ENCODE data around the gene MYOM3. TPM values are rescaled to one million over a fixed set of nuclear protein-coding genes. Genes with fewer than 3 reads are reported as not detected.

Gene MYOM3
- total RNA-seq, 1 donor from 2014 or later: 0.69 TPM

DNA sequence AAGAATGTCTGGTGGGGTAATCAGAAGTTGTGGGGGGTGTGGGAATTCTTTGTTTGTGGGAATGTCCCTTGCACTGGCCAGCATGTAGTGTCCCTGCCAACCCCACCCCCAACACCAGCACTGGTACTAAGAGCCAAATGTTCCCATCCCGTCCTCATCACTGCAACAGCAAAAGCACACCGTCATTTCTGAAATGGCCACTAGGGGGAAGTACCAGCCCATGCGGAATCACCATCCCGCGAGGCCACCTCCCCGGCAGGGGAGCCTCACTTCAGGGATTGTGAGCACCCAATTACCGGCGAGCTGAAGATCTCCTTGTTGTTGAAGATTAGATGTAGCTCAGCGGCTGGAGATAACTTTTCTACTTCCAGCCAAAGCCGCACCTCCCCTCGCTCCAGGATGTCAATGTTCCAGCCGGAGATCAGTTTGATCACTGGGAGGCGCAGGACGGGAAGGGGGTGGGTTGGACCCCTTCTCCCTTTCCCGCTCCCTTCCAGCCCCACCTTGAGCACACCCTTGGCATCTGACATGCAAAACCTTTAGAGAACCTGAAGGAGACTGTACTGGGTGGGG lies 41.0 kb downstream of the MYOM3 start:
- intact Hi-C loops (cut with DNase I): no loop called here
- Histone ChIP-seq H3K4me1 (peaks cover 6% of the 10 kb centered on the region), H3K27ac (no peak overlapping the region), H3K36me3 (no peaks in the 10 kb centered on the region), H3K27me3 (no peaks in the 10 kb centered on the region), H3K9me3 (no peaks in the 10 kb centered on the region), H3K4me3 (no peak overlapping the region)
- ATAC-seq (peak; percentile 95), DNase-seq (peak; percentile 82)
- TF ChIP-seq CTCF (IDR thresholded peaks at IDR 0.05): peak; percentile 89

DNA sequence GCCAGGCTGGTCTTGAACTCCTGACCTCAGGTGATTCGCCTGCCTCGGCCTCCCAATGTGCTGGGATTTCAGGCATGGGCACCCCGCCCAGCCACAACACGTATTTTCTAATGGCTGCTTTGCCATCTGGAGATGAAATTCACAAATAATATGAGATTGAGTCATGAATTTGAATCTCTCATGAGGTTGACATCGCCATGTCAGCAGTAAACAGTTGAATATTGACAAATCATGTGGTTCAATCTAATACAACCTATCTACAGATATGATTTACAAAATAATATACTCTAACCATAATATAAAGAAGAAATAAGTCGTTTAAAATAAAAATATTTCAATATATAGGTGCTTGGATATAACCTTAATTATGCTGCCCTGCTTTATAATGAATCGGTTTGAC lies 42.1 kb downstream of the MYOM3 start:
- DNase-seq: no peak
- no peaks in the 10 kb centered on the region for H3K36me3 ChIP-seq

DNA sequence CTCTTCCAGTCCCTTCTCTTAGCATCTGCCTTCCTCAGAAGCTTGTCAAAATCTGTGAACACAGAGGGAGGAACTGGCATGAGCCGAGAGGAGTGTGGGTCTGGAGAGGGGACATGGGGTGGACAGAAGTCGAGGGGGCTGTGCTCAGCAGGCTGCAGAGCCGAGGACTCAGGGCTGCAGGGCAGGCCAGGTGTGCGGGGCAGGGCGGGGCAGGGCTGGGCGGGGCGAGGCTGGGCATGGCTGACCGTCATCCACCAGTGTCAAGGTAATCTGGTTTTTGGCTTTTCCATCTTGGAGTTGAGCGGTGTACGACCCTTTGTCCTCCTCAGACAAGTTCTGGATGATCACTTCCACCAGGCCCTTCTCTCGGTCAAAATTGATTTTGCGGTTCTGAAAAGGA lies 44.0 kb downstream of the MYOM3 start:
- Histone ChIP-seq H3K36me3 (no peaks in the 10 kb centered on the region), H3K27ac (no peak overlapping the region), H3K9me3 (no peaks in the 10 kb centered on the region), H3K4me3 (no peak overlapping the region), H3K27me3 (no peaks in the 10 kb centered on the region), H3K4me1 (peaks cover 6% of the 10 kb centered on the region)
- no peak for ATAC-seq
- no peak for DNase-seq
- intact Hi-C loops (cut with DNase I): no loop called here
- no peak for TF ChIP-seq CTCF (IDR thresholded peaks at IDR 0.05)

More for the DNA sequence above, 42.1 kb downstream of the MYOM3 start:
- no peak overlapping the region for H3K4me3 ChIP-seq
- H3K27ac ChIP-seq: no peak overlapping the region
- intact Hi-C loops (cut with DNase I): no loop called here
- ATAC-seq: no peak
- peaks cover 6% of the 10 kb centered on the region for H3K4me1 ChIP-seq
- no peaks in the 10 kb centered on the region for H3K27me3 ChIP-seq
- TF ChIP-seq CTCF (IDR thresholded peaks at IDR 0.05): no peak
- H3K9me3 ChIP-seq: no peaks in the 10 kb centered on the region

- DNase-seq (no peak), ATAC-seq (no peak)
- Histone ChIP-seq H3K36me3 (no peaks in the 10 kb centered on the region), H3K27ac (no peak overlapping the region), H3K9me3 (no peaks in the 10 kb centered on the region), H3K27me3 (no peaks in the 10 kb centered on the region), H3K4me3 (no peak overlapping the region), H3K4me1 (no peaks in the 10 kb centered on the region)
- intact Hi-C loops (cut with DNase I): no loop called here
- TF ChIP-seq CTCF (IDR thresholded peaks at IDR 0.05): no peak
Measured at GRCh38 chr1:24065304-24065703, 46.6 kb downstream of the MYOM3 start.

- H3K27ac ChIP-seq: no peak overlapping the region
- ATAC-seq: no peak
- H3K27me3 ChIP-seq: no peaks in the 10 kb centered on the region
- no peak for TF ChIP-seq CTCF (IDR thresholded peaks at IDR 0.05)
- H3K4me1 ChIP-seq: no peaks in the 10 kb centered on the region
- H3K9me3 ChIP-seq: no peaks in the 10 kb centered on the region
- DNase-seq: peak; percentile 2
- no peak overlapping the region for H3K4me3 ChIP-seq
- no peaks in the 10 kb centered on the region for H3K36me3 ChIP-seq
- intact Hi-C loops (cut with DNase I): no loop called here
Measured at GRCh38 chr1:24062221-24062620, 49.7 kb downstream of the MYOM3 start.

DNA sequence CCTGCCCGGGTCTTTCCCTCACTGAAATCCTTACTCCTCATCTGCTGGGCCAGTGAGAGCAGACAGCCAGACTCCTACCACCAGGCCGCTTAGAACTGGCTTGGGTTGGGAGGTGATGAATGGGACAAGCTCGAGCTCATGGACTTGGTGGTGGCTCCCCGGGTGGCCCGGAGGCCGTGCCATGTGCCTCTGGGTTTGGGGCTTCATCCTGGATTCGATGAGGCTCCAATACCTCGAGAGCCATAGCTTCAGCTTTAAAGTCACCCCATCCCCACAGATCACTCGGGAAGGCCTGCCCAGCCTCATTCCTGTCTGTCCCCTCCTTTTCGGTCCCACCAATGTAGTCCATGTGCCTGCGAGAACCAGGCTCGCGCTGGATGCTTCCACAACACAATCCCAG lies 51.5 kb downstream of the MYOM3 start:
- DNase-seq: peak; percentile 42

More for the DNA sequence above, 51.5 kb downstream of the MYOM3 start:
- Histone ChIP-seq H3K4me1 (no peaks in the 10 kb centered on the region), H3K9me3 (no peaks in the 10 kb centered on the region), H3K27ac (no peak overlapping the region), H3K36me3 (no peaks in the 10 kb centered on the region), H3K4me3 (no peak overlapping the region), H3K27me3 (no peaks in the 10 kb centered on the region)
- no peak for TF ChIP-seq CTCF (IDR thresholded peaks at IDR 0.05)
- ATAC-seq: no peak
- intact Hi-C loops (cut with DNase I): no loop called here

Measured in upper lobe of right lung (tissue), 1 donor.